Stimulated activated CD4-positive, alpha-beta T cell treated with anti-CD3 and anti-CD28 coated beads, Interleukin-15, amount 100 ng/mL, for 1 hour (primary cell): ENCODE data around the gene ZDHHC8.

Experiments
- DNase-seq, 2 donors: peaks; one replicate each; pipeline ENCODE4 v3.0.0-alpha.2; 2020; ENCODE audit warnings: low read depth in 1 of 2, low spot score in 1 of 2

The ZDHHC8 gene

GRCh38 chr22:20131597-20131858 is at the start of gene ZDHHC8:
ZDHHC8 (plus strand) TSS chr22:20131804; CDS start chr22:20131948, 144 bp downstream.
- DNase-seq: peak; percentile 25 to 52

DNA sequence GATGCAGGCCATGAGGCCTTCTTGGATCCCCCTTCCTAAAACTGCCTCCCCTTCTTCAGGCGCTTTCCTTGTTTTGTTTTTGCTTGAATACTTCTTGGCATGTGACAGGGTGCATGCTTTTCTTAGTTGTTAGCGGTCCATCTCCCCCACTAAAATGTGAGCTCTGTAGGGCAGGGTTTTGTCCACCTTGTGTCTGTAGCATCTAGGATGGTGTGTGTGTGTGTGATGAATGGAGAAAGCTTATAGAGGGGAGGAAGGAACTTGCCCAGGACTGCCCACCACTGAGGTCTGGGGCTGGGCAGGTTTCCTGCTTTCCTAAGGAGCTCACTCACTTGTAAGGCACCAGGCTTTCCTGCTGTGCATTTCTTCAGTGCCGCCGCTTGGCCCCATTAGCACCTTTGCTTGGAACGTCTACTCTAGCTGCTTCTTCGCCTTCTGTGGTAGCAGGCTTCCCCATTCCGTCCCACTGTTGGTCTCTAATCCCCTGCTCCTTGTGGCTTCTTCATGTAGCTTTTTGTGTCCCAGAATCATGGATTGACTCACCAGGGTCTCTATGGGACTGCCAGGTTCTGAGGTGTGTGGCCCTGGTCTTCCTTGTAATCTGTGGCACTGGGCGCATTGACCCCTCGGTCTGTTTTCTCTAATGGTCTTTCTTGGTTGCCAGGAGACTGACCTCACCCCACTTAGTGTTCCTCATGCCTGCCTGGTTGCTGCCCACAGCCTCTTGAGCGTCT is 48.3 kb upstream of the ZDHHC8 start:
- no peak for DNase-seq

DNA sequence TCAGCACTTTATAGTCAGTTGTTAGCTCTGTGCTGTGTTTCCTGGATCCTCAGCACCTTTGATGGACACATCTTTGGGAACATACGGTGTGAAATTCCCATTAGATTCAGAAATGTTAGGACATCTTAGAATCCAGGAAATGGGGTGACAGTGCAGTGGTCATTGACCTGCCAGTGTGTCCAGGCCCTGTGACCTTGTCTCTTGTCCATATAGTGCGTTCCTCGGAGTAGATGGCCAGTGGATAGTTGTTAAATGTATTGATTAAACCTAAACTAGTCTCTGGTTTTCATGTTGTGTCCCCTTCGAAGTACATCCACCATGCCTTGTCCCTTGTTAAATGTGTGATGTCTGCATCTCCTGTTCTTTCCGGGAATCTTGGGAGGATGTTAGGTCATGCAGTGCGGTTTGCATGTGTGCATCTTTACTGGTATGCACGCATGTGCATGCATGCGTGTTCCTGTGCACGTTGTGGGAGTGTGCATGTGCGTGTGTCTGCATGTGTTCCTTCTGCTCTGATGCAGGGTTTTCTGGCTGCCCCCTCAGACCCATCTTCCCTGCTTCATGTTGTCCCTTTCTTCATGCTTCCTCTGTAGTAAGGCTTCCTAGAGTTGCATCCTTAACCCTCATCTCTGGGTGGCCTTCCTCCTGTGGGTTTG is 47.6 kb upstream of the ZDHHC8 start:
- DNase-seq: no peak

- no peak for DNase-seq
These were observed 46.8 kb upstream of the ZDHHC8 start for GRCh38 chr22:20084547-20085413.

DNA sequence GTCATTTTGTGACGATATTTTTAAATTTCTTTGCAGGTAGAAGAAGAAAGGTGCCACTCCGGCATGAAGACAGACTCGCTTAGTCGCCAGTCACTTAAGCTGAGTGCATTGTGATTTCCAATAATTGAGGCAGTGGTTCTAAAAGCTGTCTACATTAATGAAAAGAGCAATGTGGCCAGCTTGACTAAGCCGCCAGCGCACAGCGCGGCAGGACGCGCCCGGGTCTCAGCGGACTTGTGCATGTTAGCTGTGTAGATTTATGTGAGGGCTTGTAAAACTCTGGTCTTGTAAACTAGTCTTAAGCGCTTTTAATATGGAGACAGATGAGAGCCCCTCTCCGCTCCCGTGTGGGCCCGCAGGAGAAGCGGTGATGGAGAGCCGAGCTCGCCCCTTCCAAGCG is 46.0 kb upstream of the ZDHHC8 start:
- DNase-seq: no peak

DNA sequence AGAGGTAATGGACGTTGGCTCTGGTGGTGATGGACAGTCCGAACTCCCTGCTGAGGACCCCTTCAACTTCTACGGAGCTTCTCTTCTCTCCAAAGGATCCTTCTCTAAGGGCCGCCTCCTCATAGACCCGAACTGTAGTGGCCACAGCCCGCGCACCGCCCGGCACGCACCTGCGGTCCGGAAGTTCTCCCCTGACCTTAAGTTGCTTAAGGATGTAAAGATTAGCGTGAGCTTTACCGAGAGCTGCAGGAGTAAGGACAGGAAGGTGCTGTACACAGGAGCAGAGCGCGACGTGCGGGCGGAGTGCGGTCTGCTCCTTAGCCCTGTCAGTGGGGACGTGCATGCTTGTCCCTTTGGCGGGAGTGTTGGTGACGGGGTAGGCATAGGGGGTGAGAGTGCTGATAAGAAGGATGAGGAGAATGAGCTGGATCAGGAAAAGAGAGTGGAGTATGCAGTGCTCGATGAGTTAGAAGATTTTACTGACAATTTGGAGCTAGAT is 45.5 kb upstream of the ZDHHC8 start:
- no peak for DNase-seq

GRCh38 chr22:20086763-20087162 is 44.8 kb upstream of the ZDHHC8 start:
- no peak for DNase-seq

DNA sequence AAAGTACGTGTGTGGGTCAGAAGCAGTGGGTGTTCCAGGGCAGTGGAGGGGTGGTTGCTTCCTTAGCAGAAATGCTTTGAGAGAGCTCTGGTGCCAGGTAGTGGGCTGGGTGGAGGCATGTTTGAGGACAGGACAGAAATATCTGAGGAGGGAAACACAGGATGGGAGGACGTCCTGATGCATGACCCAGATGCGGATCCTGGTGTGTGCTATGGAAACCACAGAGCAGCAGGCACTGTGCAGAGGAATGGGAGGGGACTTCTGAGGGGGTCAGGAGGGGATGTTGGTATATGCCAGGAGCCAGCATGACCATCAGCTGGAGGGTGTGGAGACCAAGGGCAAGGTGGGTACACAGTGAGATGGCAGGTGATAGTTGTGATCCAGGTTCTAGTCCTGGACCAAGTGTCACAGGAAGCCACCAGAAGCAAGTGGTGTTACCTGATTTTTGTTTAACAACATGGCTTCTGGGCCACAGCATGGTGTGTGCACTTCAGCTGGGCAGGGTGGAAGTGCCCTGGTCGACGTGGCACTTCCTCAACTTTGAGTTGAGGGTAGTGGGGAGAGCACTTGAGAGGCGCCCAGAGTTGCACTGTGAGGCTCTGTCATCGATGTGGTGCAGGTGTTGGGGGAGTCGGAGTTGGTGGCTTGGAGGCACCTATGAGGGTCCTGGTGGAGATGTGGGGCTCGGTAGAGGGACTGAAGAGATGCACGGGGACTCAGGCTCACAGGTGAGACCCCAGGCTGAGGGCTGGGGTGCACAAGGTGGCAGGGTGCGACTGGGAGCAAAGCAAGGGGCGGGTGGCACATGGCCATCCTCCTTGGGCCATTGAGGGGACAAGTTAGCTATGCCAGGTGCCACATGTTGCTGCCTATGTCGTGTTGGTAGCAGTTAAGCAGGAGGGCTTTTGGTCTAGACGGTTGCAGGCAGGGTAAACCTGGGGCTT is 44.0 kb upstream of the ZDHHC8 start:
- no peak for DNase-seq

- DNase-seq: no peak
These were observed 43.3 kb upstream of the ZDHHC8 start for GRCh38 chr22:20088263-20088648.

DNA sequence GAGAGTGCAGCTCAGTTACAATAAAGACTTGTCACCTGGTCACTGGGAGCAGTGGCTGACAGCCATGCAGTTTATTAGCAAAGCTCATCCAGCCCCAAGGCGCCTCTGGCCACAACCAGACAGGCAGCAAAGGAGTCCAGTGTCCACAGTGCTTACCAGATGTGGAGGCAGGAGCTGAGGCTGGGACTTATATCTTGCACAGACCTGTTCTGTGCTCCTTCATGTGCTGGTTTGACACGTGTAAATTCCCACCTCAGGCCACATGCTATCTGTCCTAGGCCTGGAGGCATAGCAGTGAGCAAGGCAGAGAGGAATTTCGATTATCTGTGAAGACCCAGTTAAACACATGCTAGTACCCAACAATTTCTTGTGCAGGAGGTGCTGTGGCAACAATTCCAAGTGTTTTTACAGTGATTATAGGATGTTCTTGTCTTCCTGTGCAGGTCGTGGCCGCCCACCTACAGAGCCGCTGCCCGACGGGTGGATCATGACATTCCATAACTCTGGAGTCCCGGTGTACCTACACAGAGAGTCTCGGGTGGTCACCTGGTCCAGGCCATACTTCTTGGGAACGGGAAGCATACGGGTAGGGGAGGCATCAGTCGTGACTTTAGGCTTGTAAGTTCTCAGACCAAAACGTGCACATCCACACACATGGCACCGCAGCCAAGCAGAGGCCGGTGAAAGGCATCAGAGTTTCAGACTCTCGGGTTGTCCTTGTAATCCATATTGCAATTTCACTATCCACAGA is 42.2 kb upstream of the ZDHHC8 start:
- no peak for DNase-seq

- DNase-seq: no peak
These were observed 41.5 kb upstream of the ZDHHC8 start for GRCh38 chr22:20089977-20090729.

DNA sequence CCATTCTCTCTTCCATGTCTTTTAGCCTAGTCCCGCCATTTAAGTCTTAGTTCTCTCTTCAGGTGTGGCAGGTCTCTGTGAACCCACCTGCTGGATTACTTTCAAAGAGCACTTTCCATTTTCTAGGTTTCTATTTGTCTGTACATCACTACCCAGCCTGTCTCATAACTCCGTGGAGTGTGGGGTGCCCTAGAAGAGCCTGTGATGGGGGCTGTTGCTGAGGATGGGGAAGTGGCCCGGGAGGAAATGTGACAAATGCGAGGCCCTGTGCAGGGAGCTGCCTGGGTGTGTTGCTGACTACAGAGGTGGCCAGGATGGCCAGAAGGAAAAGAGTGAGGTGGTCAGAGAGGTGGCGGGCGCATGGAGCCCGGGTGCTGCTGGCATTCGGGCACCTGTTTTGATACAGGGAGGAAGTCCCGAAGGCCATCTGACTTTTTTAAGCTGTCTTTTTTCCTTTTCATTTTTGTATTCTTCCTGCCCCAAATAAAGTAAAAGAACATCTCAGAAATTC is 40.8 kb upstream of the ZDHHC8 start:
- DNase-seq: no peak

- DNase-seq: no peak
These were observed 39.7 kb upstream of the ZDHHC8 start for GRCh38 chr22:20091690-20092476.

GRCh38 chr22:20092477-20092854 is 39.1 kb upstream of the ZDHHC8 start:
- no peak for DNase-seq

DNA sequence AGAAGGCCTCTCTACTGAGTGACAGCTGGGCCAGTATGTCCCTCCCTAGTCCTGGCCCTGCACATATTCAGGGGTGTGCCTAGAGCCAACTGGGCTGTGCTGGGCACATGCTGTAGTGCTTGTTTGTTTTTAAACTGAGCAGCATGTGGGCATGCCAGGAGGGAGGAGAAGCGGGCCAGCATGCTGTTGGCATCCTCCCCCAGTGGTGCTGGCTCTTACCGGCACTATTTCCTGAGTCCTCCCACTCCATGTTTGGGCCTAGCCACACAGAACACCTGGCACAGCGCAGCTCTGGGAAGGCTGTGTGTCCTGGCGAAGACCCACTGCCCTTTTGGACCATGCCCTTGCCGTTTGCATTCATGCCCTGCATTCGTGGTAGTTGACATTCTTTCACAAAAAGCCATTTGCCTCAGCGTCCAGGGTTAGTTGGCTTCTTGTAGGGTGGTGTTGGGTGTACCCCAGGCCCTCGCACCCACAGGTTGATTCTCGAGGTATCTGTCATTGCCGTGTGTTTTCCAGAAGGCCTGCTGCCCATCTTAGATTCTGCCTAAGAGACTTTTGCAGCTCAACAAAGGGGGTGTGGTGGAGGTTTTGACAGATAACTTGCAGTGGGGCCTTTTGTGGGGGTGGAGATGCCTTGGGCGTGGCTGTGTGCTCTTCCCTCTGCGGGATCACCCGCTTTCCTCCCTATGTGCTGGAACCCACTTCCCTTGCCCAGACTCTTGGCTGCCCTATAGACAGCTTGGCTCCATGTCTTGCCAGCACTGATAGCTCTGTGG is 38.0 kb upstream of the ZDHHC8 start:
- DNase-seq: no peak

DNA sequence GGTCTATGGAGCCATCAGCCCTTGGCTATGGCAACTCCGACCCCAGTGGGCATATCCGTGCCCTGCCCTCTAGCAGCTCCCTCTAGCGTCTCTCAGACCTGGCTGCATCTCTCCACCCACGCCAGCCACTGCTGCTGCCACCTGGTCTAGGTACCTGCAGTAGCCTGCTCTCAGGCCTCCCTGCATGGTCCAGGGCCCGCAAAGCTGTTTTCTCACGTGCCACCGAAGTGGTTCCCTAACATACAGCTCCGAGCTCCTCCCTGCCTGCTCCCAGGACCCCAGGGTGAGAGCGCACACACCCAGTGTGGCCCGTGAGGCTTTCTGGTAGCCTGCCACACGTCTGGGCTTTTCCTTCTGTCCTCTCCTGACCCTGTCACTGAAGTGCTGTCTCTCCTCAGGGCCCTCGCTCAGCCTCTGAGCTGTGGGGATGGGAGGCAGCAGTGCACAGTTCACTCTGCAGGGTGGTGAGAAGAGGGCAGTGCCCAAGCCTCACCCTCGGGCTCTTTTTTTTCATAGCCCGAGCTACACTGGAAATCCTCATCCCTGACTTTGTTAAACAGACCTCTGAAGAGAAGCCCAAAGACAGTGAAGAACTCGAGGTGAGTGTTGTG is 37.3 kb upstream of the ZDHHC8 start:
- DNase-seq: no peak

GRCh38 chr22:20095521-20095920 is 36.1 kb upstream of the ZDHHC8 start:
- DNase-seq: no peak
